ENCODE measurements around the gene ZKSCAN4.

- no peak for TF ChIP-seq CTCF (IDR thresholded peaks at IDR 0.05)
- no peak for TF ChIP-seq POLR2A (IDR thresholded peaks at IDR 0.05)
- TF ChIP-seq POLR2AphosphoS5 (IDR thresholded peaks at IDR 0.05), result no peak
These were observed 14.5 kb upstream of the ZKSCAN4 start for GRCh38 chr6:28266563-28266961.
